Subcutaneous abdominal adipose tissue (tissue), 5 donors: Measurements from ENCODE around the gene AHNAK.

Experiments
- H3K27ac ChIP-seq: one replicate; pipeline ENCODE4 v1.7.0; 2013; ENCODE audit warnings: low read depth, mild to moderate bottlenecking, inconsistent platforms, low read length, moderate library complexity
- H3K27me3 ChIP-seq, 5 donors: one replicate each; pipeline ENCODE4 v1.7.0; 2013; ENCODE audit warnings: low read length in 5 of 5, inconsistent platforms in 1 of 5; ENCODE audit not compliant: control insufficient read depth in 5 of 5, insufficient read depth in 4 of 5
- H3K36me3 ChIP-seq, 5 donors: one replicate each; pipeline ENCODE4 v1.7.0; 2013; ENCODE audit warnings: low read length in 5 of 5; ENCODE audit not compliant: control insufficient read depth in 5 of 5, insufficient read depth in 5 of 5
- H3K4me1 ChIP-seq, 5 donors: one replicate each; pipeline ENCODE4 v1.7.0; 2013; ENCODE audit warnings: low read length in 5 of 5, mild to moderate bottlenecking in 3 of 5, moderate library complexity in 1 of 5; ENCODE audit not compliant: control insufficient read depth in 5 of 5, insufficient read depth in 5 of 5
- H3K4me3 ChIP-seq, 5 donors: one replicate each; pipeline ENCODE4 v1.7.0; 2013; ENCODE audit warnings: low read length in 5 of 5, low read depth in 1 of 5
- H3K9ac ChIP-seq, 5 donors: one replicate each; pipeline ENCODE4 v1.7.0; 2013; ENCODE audit warnings: low read length in 5 of 5, mild to moderate bottlenecking in 4 of 5, moderate library complexity in 3 of 5
- H3K9me3 ChIP-seq, 5 donors: one replicate each; pipeline ENCODE4 v1.7.0; 2013; ENCODE audit warnings: low read length in 5 of 5; ENCODE audit not compliant: control insufficient read depth in 5 of 5
- donor health status: healthy.
- donor health status: healthy.
- donor health status: healthy.
- donor health status: healthy.
- donor health status: healthy.

AHNAK gene

DNA sequence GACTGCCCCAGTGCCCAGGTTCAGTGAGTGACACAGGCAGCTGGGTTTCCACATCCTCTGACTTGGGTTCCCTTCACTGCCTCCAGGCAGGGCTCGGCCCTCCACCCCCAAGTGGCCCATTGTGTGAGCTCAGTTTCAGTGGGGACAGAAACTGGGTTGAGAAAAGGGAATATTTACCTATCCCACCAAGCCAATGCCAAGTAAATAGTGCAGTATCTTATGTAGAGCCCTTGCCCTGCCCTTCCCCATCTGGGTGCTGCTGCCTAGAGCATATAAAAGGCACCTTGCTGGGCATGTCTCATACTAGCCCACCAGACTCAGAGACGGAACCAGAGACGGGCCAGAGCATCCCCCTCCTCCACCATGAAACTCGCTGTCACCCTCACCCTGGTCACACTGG, 127.9 kb downstream of the AHNAK start, which contains the start of gene SCGB1A1:
TSS of gene SCGB1A1 (plus strand) at position 301 of the 400 bp plus-strand sequence. CDS start at position 364, 63 bp downstream.
- H3K27me3 ChIP-seq, result no peaks in the 10 kb centered on the region
- peaks cover 7 to 31% (median 21%) of the 10 kb centered on the region in 5 donors for H3K4me1 ChIP-seq
- H3K9me3 ChIP-seq, result no peaks in the 10 kb centered on the region
- no peaks in the 10 kb centered on the region for H3K36me3 ChIP-seq
- peak within 1 kb of the TSS; percentile 51 for H3K27ac ChIP-seq
- peak within 1 kb of the TSS in 2 of 5 donors; percentile 16 to 63 for H3K9ac ChIP-seq
- peak within 1 kb of the TSS in 1 of 5 donors; percentile 8 for H3K4me3 ChIP-seq

DNA sequence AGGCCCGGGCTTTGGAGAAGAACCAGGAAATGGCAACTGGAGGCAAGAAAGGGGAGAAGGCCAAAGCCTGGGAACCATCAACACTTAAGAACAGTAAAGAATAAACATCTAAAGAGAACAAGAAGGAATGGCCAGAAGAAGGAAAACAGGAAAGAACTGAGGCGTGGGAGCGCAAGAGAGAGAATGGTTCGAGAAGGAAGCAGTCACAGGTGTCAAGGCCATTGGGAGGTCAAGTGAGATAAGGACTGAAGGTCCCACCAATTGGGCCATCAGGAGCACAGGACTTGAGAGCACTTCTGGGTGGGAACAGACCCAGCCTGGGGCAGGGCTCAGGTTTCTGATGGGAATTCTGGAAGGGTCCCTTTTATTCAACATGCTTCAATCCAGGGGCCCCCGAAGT, 128.5 kb downstream of the AHNAK start:
- Histone ChIP-seq H3K27ac (no peak overlapping the region), H3K27me3 (no peaks in the 10 kb centered on the region), H3K4me3 (no peak overlapping the region), H3K9ac (no peak overlapping the region), H3K4me1 (peaks cover 9 to 37% (median 26%) of the 10 kb centered on the region in 5 donors), H3K9me3 (no peaks in the 10 kb centered on the region), H3K36me3 (no peaks in the 10 kb centered on the region)

DNA sequence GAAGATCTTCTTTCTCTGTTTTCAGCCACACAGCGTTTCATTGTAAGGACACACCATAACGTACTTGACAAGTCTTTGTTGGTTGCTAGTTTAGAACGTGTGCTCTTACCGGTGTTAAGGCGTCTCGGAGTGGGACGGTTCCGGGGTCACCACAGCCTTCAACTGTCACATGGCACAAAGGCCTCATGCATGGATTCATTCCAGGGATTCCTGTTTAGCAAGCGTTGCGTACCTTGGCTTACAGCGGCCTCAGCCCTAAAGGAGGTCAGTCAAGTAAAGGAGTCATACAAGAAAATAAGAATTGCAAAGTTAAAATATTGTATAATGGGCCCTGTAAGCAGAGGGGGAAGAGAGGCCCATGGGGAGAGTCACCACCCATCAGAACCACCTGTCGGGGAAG, 130.0 kb downstream of the AHNAK start:
- Histone ChIP-seq H3K27me3 (no peaks in the 10 kb centered on the region), H3K4me3 (no peak overlapping the region), H3K4me1 (peaks cover 9 to 32% (median 24%) of the 10 kb centered on the region in 5 donors), H3K36me3 (no peaks in the 10 kb centered on the region), H3K9ac (no peak overlapping the region), H3K27ac (no peak overlapping the region), H3K9me3 (no peaks in the 10 kb centered on the region)

DNA sequence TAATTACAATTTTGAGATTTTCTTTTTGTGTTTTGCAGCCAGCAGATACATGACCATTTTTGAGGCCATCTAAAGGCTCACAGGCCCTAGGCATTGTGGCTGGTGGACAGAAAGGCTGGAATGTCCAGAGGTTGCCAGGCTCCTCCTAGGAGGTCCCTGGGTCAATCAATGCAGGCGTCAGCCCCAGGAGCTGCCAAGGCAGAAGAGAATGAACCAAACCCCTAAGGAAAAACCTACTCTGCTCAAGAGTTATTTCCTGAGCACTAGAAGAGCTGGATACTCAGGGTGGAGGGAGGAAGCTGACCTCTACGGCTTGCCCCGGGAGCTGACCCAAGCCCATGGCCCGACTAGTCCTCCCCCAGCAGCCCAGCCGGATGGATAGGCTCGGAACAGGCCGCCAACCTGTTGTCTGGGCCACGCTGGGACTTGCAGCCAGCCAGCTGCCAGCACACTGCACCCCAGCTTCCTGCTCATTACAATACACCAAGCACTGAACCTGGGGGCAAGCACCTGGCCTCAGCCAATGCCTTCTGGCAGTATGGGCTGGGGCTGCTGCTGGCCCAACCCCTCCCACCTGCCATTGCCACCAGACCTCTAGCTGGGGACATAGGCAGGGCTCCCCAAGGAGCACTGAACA, 133.4 kb downstream of the AHNAK start:
- Histone ChIP-seq H3K27ac (no peak overlapping the region), H3K9me3 (no peaks in the 10 kb centered on the region), H3K4me3 (no peak overlapping the region), H3K9ac (peak overlapping the region in 1 of 5 donors; percentile 35), H3K4me1 (peaks cover 2 to 12% (median 7%) of the 10 kb centered on the region in 5 donors), H3K36me3 (no peaks in the 10 kb centered on the region), H3K27me3 (no peaks in the 10 kb centered on the region)

DNA sequence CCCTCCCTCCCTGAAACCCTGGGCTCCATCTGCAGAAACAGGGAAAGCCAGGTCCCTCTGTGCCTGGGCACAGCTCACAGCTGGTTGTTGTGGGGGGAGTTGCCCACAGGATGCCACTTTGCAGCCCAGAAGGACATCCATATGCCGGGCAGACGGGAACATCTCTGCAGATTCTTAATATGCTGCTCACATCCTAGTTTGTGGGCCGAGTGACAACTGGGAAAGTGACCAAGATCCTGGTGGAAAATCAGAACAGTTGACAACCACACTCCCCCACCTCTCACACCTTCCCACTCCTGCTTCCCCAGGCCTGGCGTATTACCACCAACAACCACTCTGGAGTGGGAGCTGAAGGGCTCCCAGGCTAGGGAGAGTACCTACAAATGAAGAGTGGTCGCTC, 135.1 kb downstream of the AHNAK start:
- H3K27me3 ChIP-seq, result no peaks in the 10 kb centered on the region
- no peak overlapping the region for H3K27ac ChIP-seq
- no peaks in the 10 kb centered on the region for H3K36me3 ChIP-seq
- H3K4me1 ChIP-seq, result peaks cover 2 to 12% (median 7%) of the 10 kb centered on the region in 5 donors
- H3K9me3 ChIP-seq, result no peaks in the 10 kb centered on the region
- no peak overlapping the region for H3K4me3 ChIP-seq
- no peak overlapping the region for H3K9ac ChIP-seq

DNA sequence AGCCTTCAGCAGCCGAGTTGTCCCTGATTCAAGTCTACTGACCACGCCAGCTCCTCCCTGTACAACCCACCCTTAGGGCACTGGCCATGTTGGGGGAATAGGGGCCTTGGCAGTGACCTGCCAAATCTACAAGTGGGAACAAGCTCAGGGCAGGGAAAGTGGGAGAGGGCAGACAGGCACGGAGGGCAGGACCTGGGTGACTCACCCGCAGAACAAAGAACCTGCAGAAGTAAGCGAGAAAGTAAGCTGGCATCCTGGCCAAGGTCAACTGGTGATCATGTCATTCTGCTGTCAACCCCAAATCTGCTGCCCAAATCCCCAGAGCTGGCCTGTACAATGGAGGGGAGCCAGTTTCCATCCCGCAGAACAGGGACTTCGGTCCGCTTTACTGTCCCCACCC, 135.6 kb downstream of the AHNAK start:
- Histone ChIP-seq H3K9me3 (no peaks in the 10 kb centered on the region), H3K27me3 (no peaks in the 10 kb centered on the region), H3K27ac (no peak overlapping the region), H3K4me3 (no peak overlapping the region), H3K36me3 (no peaks in the 10 kb centered on the region), H3K4me1 (peaks cover 4 to 15% (median 7%) of the 10 kb centered on the region in 5 donors), H3K9ac (no peak overlapping the region)

DNA sequence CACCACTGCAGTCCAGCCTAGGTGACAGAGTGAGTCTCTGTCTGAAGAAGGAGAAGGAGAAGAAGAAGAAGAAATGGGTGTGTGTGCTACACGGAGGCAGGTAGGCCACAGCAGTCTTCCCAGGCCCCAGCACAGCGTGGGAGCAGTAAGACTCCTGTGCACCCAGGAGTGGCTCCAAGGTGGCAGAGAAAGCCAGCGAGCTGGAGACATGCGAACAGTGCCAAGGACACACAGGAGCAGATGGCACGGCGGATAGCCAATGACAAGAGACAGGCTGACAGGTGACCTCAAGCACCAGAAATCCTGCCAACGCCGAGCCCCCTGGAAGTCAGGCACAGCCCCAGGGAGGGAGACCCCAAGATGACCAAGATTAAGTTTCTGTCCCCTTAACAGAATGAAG, 136.8 kb downstream of the AHNAK start:
- Histone ChIP-seq H3K9ac (no peak overlapping the region), H3K4me1 (peaks cover 4 to 17% (median 7%) of the 10 kb centered on the region in 5 donors), H3K9me3 (no peaks in the 10 kb centered on the region), H3K27ac (no peak overlapping the region), H3K27me3 (no peaks in the 10 kb centered on the region), H3K36me3 (no peaks in the 10 kb centered on the region), H3K4me3 (no peak overlapping the region)

DNA sequence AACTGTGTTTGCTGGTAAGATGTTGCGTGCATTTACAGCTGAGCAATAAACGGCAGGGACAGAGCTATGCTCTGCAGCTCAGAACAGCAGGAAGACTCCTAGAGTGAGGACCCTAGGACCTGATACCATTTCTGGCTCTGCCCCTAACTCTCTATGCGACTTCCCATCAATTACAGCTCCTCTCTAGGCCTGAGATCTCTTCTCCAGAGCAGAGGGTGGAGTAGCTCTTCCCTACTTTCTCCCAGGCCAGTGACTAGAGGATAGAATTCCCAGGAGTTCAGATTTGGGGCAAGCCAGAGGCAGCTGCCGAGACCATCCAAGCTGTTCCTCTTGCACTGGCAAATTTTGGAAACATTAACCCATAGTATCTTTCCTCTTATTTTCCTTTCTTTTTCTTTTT, 140.6 kb downstream of the AHNAK start:
- H3K9ac ChIP-seq, result no peak overlapping the region
- H3K4me3 ChIP-seq, result no peak overlapping the region
- H3K36me3 ChIP-seq, result no peaks in the 10 kb centered on the region
- H3K27ac ChIP-seq, result no peak overlapping the region
- H3K27me3 ChIP-seq, result no peaks in the 10 kb centered on the region
- no peaks in the 10 kb centered on the region for H3K9me3 ChIP-seq
- H3K4me1 ChIP-seq, result peaks cover 11 to 29% (median 21%) of the 10 kb centered on the region in 5 donors

DNA sequence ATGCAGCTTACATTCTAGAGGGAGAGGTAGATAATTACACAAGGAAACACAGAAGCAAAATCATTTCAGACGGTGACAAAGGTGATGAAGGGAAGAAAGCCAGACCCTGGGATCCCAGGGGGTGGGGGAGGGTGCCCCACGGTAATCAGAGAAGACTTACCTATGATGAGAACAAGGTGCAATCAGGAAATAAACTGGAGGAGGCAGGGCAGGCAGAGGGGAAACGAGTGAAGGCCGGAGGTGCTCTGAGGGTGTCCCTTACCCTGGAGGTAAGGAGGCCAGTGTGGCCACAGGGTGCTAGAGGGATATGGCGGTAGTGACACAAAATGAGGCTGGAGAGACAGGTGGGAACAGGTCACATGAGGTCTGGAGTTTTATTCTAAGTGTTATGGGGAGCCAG, 141.7 kb downstream of the AHNAK start:
- no peaks in the 10 kb centered on the region for H3K36me3 ChIP-seq
- H3K9ac ChIP-seq, result no peak overlapping the region

DNA sequence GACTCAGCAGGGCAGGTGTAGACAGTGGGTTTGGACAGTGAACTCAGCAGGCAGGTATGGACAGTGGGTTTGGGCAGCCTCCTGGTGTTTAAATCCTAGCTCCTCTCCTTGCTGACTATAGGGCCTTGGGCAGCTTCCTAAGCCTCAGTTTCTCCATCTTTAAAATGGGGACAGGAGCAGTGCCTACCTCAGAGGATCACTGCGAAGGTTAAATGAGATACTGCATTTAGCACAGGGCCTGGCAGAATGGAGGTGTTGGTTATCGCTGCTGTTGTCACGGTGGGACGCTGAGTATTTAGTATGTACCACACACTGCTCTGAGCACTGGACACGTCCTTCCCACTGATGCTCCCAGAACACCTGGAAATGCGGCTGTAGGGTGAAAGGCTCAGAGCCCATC, 142.2 kb downstream of the AHNAK start:
- H3K4me3 ChIP-seq, result no peak overlapping the region
- H3K27me3 ChIP-seq, result no peaks in the 10 kb centered on the region
- no peak overlapping the region for H3K27ac ChIP-seq
- no peaks in the 10 kb centered on the region for H3K36me3 ChIP-seq
- H3K9me3 ChIP-seq, result no peaks in the 10 kb centered on the region
- peaks cover 20 to 45% (median 37%) of the 10 kb centered on the region in 5 donors for H3K4me1 ChIP-seq
- no peak overlapping the region for H3K9ac ChIP-seq

More for the DNA sequence above, 141.7 kb downstream of the AHNAK start:
- H3K9me3 ChIP-seq, result no peaks in the 10 kb centered on the region
- H3K27ac ChIP-seq, result no peak overlapping the region
- no peak overlapping the region for H3K4me3 ChIP-seq
- H3K27me3 ChIP-seq, result no peaks in the 10 kb centered on the region
- peaks cover 18 to 41% (median 32%) of the 10 kb centered on the region in 5 donors for H3K4me1 ChIP-seq
